Measurements from ENCODE around the gene ZKSCAN2. TPM values are rescaled to one million over a fixed set of nuclear protein-coding genes. Genes with fewer than 3 reads are reported as not detected.

ZKSCAN2 gene
- total and polyA plus RNA-seq, 4 donors = 1.1 to 7.6 (median 3.3) TPM

DNA sequence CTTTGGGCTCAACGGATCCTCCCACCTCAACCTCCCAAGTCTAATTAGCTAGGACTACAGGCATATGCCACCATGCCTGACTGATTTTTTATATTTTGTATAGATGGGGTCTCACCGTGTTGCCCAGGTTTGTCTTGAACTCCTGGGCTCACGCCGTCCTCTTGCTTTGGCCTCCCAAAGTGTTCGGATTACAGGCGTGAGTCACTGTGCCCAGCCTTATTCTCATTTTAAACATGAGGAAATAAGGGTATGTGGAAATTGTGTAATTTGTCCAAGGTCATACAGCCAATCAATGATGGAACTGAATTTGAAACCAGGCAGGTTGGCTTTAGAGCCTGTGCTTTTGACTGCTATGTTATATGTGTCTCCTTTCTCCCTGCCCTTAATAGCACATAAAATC lies 68.3 kb downstream of the ZKSCAN2 start:
- H3K4me3 ChIP-seq = no peak overlapping the region
- no peaks in the 10 kb centered on the region for H3K9me3 ChIP-seq (ENCODE audit: control insufficient read depth in 4 of 4, insufficient read depth in 3 of 4, low read length in 3 of 4)
- ATAC-seq (ENCODE audit: insufficient read depth, low FRiP score) (no peak), DNase-seq (no peak)
- no peaks in the 10 kb centered on the region for H3K27me3 ChIP-seq (ENCODE audit: control insufficient read depth in 3 of 3, insufficient read depth in 3 of 3, low read length in 2 of 3)
- H3K9ac ChIP-seq (ENCODE audit: insufficient read depth in 1 of 2, low read length in 2 of 2) = no peak overlapping the region
- 88 to 93% methylated on average over 6 of the region's 6 CpGs for WGBS, 2 donors
- TF ChIP-seq, protein P1, sequence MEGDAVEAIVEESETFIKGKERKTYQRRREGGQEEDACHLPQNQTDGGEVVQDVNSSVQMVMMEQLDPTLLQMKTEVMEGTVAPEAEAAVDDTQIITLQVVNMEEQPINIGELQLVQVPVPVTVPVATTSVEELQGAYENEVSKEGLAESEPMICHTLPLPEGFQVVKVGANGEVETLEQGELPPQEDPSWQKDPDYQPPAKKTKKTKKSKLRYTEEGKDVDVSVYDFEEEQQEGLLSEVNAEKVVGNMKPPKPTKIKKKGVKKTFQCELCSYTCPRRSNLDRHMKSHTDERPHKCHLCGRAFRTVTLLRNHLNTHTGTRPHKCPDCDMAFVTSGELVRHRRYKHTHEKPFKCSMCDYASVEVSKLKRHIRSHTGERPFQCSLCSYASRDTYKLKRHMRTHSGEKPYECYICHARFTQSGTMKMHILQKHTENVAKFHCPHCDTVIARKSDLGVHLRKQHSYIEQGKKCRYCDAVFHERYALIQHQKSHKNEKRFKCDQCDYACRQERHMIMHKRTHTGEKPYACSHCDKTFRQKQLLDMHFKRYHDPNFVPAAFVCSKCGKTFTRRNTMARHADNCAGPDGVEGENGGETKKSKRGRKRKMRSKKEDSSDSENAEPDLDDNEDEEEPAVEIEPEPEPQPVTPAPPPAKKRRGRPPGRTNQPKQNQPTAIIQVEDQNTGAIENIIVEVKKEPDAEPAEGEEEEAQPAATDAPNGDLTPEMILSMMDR (IDR thresholded peaks at IDR 0.05; ENCODE audit: control extremely low read depth, extremely low read depth) = no peak
- H3K4me1 ChIP-seq (ENCODE audit: control insufficient read depth in 5 of 5, insufficient read depth in 5 of 5, low read length in 5 of 5) = no peaks in the 10 kb centered on the region
- no peak overlapping the region for H3K27ac ChIP-seq (ENCODE audit: low read depth in 1 of 2, low read length in 1 of 2)
- H3K36me3 ChIP-seq (ENCODE audit: control insufficient read depth in 4 of 4, insufficient read depth in 4 of 4, low read length in 4 of 4) = no peaks in the 10 kb centered on the region

DNA sequence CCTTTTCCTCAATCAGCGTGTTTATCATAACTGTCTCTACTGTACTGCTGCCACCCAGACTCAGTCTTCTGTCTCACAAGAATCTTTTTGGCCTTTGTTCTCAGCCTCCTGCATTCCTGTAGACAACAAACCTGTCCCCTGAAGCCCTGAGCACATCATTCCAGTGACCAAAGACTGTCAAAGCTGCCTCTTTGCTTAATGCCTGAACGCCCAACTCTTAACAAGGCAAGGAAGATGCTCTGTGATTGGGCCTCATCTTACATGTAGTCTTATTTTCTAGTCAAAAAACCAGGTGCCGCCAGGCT lies 70.2 kb downstream of the ZKSCAN2 start:
- TF ChIP-seq, protein P1 (IDR thresholded peaks at IDR 0.05; ENCODE audit: control extremely low read depth, extremely low read depth) = no peak
- H3K27me3 ChIP-seq (ENCODE audit: control insufficient read depth in 3 of 3, insufficient read depth in 3 of 3, low read length in 2 of 3) = no peaks in the 10 kb centered on the region
- H3K9ac ChIP-seq (ENCODE audit: insufficient read depth in 1 of 2, low read length in 2 of 2) = no peak overlapping the region
- DNase-seq (no peak), ATAC-seq (ENCODE audit: insufficient read depth, low FRiP score) (no peak)
- H3K36me3 ChIP-seq (ENCODE audit: control insufficient read depth in 4 of 4, insufficient read depth in 4 of 4, low read length in 4 of 4) = no peaks in the 10 kb centered on the region
- 96 to 99% methylated on average over 3 of the region's 3 CpGs for WGBS, 2 donors
- H3K9me3 ChIP-seq (ENCODE audit: control insufficient read depth in 4 of 4, insufficient read depth in 3 of 4, low read length in 3 of 4) = no peaks in the 10 kb centered on the region
- H3K27ac ChIP-seq (ENCODE audit: low read depth in 1 of 2, low read length in 1 of 2) = no peak overlapping the region
- no peaks in the 10 kb centered on the region for H3K4me1 ChIP-seq (ENCODE audit: control insufficient read depth in 5 of 5, insufficient read depth in 5 of 5, low read length in 5 of 5)
- no peak overlapping the region for H3K4me3 ChIP-seq

Other genes starting within 250 kb of the ZKSCAN2 start
- 100 to 1,000 TPM in 1 of 2 donors, 10 to 100 TPM in 1; 76.4 to 115 TPM for gene ARHGAP17, start 242.5 kb downstream of the ZKSCAN2 start, total RNA-seq
- gene ARHGAP17, start 242.5 kb downstream of the ZKSCAN2 start, polyA plus RNA-seq = 10 to 100 TPM; 26.9 to 27.8 TPM
- gene LCMT1, start 146.1 kb downstream of the ZKSCAN2 start, total RNA-seq = 10 to 100 TPM; 31.7 to 34.8 TPM
- 10 to 100 TPM; 21.0 to 30.3 TPM for gene LCMT1, start 146.1 kb downstream of the ZKSCAN2 start, polyA plus RNA-seq
- not detected for gene AQP8, start 40.9 kb downstream of the ZKSCAN2 start, total RNA-seq
- gene AQP8, start 40.9 kb downstream of the ZKSCAN2 start, polyA plus RNA-seq = under 1 TPM; 0.06 to 0.18 TPM